OCI-M2 (cell line): Measurements from ENCODE around the gene DCTN2.
"Not testable (repeated sequence)": the region's sequence is repeated elsewhere in the genome, so short reads cannot be mapped to it uniquely, and the experiment has no call there.

Source experiments
- DNase-seq: peaks from one replicate; lab custom pipeline; 2025; ENCODE audit not compliant: unreplicated experiment; lab: John Stamatoyannopoulos, UW

The DCTN2 gene

DNA sequence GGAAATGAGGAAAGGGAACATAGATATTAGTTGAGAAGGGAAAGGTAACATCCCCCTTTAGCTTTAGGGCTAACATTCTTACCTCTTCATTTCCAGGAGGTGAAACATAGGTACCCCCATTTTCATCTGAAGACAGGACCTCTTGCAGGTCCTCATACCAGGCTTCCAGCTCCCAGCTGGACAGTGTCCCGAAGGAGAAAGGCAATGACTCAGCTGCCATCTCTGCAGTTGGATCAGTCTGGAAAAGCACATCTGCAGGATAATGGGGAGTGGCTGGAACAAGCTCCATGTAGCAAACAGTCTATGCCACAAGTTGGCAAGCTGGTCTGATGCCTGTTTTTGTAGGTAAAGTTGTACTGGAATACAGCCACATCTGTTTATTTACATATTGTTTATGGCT is 29.8 kb downstream of the DCTN2 start:
- no peak for DNase-seq

DNA sequence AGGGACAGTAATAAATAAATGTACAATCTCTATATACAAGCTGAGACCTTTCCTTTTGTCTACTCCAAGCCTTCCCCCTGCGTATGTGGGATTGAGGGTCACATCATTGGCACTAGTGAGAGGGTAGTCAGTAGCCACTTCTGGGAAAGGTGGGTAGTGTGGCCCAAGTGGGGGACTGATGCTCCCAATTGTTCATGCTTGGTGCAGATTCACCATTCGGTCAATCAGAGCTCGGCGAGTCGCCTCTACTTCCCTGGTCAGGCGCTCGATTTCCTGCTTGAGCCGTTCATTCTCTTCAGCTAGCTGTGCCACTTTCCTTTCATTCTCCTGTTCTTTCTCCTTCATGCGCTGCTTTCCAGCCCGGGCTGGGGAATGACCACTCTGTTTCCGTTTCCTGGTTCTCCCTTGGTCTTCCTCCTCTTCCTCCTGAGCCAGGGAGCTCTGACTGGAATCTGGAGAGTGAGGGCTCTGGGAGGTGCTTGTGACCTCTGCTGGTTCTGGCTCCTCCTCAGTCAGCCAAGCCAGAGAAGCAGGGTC is 30.3 kb downstream of the DCTN2 start:
- no peak for DNase-seq

DNA sequence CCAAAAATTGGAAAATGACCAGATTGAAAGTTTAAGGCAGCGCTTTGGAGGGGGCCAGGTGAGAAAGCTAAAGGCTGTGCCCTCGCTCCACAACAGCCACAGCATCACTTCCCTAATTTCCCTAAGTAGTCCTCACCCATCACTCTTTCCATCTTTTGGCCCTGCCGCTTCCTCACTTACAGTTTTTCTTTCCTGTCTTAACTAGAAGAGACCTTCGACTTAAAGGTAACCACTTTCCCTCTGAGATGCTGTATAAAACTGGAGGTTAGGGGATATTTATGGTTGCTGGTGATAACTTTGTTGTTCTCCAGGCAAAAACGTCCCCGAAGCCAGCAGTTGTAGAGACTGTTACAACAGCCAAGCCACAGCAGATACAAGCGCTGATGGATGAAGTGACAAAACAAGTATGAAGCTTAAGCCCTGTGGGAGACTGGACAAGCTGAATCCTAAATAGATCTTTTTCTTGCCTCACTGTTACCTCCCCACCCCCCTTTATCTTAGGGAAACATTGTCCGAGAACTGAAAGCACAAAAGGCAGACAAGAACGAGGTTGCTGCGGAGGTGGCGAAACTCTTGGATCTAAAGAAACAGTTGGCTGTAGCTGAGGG is 31.0 kb downstream of the DCTN2 start:
- no peak for DNase-seq

DNA sequence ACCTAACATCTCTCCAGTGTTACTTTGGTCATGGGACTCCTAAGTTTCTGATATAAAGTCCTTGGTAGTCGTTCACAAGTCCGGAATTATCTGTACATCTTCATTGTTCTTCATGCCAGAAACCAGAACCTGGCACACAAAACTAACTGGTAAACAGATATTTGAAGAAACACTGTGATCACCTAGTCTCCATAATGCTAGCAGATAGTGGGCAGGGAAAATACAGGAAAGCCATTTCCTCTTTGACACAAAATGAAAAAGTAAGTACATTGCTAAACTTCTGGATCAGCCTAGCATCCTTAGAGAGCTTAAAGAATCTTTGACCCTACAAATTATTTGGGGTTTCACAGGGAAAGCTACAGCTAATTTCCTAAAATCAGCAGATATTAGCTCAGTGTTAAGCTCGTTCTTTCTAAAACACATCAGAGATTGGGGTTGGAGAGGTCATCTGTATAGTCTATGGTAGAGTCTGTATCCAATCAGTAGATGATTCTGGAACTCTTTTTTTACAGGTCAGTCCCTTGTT is 31.5 kb downstream of the DCTN2 start:
- DNase-seq: no peak

DNA sequence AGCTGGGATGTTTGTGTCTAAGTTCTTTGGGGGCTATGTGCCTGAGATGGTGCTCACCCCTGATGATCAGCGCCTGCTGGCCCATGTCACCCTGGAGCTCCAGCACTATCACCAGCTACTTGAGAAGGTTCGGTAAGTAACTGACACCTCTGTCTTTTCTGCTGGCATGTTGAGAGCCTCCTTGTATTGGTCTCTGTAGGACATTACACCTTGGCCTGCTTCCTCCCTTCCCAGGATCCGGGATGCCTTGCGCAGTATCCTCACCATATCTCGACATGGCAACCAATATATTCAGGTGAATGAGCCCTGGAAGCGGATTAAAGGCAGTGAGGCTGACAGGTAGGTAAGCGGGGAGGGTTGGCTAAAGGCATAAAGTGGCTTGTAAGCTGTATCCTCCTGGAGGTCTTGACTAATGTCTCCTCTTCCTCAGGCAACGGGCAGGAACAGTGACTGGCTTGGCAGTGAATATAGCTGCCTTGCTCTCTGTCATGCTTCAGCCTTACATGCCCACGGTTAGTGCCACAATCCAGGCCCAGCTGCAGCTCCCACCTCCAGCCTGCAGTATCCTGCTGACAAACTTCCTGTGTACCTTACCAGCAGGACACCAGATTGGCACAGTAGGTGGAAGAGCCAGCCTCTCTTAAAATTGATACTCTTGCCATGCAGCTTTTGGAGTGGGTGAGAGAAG is 32.1 kb downstream of the DCTN2 start:
- no peak for DNase-seq

DNA sequence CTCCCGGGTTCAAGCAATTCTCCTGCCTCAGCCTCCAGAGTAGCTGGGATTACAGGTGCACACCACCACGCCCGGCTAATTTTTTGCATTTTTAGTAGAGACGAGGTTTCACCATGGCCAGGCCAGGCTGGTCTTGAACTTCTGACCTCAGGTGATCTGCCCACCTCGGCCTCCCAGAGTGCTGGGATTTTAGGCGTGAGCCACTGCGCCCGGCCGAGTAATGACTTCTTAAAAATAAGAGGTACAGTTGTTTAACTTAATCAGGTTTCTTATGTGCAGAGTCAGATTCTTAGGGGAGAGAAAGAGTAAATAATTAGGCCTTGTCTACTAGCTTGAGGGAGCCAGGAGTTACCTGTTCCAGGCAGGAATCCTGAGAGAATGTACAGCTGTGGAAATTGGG is 32.7 kb downstream of the DCTN2 start:
- DNase-seq: not testable (repeated sequence)

DNA sequence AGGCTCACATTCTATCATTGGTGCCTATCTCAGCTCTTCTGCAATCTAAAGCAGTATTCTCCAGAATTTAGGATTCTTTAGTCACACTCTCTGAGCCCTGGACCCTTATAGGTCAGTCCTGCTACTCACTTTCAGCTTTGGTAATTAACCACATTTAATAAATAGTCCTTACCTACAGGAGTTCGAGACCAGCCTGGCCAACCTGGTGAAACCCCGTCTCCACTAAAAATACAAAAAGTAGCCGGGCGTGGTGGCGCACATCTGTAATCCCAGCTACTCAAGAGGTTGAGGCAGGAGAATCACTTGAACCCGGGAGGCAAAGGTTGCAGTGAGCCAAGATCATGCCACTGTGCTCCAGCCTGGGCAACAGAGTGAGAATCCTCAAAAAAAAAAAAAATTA is 33.3 kb downstream of the DCTN2 start:
- DNase-seq: not testable (repeated sequence)

DNA sequence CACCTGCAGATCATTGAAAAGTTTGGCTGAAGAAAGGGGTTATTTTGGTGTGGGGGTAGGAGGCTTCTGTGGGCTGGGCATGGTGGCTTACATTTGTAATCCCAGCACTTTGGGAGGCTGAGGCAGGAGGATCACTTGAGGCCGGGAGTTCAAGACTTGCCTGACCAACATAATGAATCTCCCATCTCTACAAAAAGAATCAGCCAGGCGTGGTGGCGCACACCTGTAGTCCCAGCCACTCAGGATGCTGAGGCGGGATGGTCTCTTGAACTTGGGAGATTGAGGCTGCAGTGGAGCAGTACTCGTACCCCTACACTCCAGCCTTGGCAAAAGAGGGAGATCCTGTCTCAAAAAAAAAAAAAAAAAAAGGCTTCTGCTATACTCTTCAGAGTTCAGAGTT is 33.7 kb downstream of the DCTN2 start:
- DNase-seq: no peak

DNA sequence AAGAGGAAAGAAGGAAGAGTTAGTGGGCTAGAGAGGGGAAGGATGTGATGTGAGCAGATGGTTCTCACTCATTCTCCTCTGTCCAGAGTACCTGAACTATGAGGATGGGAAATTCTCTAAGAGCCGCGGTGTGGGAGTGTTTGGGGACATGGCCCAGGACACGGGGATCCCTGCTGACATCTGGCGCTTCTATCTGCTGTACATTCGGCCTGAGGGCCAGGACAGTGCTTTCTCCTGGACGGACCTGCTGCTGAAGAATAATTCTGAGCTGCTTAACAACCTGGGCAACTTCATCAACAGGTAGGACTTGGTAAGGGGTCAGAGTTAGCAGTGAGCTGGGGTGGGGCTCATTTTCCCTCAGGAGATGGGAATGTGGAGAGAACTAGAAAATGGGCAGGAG is 34.3 kb downstream of the DCTN2 start:
- DNase-seq: no peak

DNA sequence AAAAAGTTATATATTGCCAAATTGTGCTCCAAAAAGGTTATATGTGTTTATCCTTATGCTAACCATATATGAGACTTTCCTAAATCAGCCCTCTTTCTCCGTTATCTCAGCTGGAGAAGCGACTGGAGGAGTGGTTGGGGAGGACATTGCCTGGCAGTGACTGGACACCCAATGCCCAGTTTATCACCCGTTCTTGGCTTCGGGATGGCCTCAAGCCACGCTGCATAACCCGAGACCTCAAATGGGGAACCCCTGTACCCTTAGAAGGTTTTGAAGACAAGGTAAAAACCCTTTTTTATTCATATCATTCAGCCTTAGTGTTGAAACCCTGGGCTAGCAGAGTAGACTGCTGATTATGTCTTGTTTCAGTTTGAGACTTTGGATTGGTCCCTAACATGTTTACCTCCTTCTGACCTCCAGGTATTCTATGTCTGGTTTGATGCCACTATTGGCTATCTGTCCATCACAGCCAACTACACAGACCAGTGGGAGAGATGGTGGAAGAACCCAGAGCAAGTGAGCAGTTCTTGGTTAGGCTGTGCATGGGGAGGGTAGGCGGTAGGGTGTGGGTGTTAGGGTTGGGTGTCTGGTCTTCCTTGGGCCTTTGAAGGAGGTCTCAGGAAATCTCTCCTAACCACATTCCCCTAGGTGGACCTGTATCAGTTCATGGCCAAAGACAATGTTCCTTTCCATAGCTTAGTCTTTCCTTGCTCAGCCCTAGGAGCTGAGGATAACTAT is 35.2 kb downstream of the DCTN2 start:
- no peak for DNase-seq

DNA sequence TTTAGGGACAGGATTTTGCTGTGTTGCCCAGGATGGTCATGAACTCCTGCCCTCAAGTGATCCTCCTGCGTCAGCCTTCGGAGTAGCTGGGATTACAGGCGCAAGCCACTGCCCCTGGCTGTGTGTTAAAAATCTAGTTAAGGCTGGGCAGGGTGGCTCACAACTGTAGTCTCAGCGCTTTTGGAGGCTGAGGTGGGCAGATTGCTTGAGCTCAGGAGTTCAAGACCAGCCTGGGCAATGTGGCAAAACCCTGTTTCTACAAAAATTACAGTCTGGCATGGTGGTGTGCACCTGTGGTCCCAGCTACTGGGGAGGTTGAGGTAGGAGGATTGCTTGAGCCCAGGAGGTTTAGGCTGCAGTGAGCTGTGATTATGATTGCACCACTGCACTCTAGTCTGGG is 35.8 kb downstream of the DCTN2 start:
- DNase-seq: no peak

DNA sequence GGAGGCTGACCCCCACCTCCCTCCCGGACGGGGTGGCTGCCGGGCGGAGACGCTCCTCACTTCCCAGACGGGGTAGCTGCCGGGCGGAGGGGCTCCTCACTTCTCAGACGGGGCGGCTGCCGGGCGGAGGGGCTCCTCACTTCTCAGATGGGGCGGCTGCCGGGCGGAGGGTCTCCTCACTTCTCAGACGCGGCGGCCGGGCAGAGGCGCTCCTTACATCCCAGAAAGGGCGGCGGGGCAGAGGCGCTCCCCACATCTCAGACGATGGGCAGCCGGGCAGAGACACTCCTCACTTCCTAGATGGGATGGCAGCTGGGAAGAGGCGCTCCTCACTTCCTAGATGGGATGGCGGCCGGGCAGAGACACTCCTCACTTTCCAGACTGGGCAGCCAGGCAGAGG is 39.2 kb downstream of the DCTN2 start:
- DNase-seq: not testable (repeated sequence)

DNA sequence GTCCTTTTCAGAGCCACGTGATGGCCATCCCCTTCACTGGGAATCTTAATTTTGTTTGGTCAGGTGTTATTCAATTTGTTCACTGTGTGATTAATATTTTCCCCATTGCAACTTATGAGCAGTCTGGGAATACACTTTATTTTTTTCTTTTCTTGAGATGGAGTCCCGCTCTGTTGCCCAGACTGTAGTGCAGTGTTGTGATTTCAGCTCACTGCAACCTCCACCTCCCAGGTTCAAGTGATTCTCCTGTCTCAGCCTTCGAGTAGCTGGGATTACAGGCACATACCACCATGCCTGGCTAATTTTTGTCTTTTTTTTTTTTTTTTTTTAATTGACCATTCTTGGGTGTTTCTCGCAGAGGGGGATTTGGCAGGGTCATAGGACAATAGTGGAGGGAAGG is 40.5 kb downstream of the DCTN2 start:
- DNase-seq: not testable (repeated sequence)

DNA sequence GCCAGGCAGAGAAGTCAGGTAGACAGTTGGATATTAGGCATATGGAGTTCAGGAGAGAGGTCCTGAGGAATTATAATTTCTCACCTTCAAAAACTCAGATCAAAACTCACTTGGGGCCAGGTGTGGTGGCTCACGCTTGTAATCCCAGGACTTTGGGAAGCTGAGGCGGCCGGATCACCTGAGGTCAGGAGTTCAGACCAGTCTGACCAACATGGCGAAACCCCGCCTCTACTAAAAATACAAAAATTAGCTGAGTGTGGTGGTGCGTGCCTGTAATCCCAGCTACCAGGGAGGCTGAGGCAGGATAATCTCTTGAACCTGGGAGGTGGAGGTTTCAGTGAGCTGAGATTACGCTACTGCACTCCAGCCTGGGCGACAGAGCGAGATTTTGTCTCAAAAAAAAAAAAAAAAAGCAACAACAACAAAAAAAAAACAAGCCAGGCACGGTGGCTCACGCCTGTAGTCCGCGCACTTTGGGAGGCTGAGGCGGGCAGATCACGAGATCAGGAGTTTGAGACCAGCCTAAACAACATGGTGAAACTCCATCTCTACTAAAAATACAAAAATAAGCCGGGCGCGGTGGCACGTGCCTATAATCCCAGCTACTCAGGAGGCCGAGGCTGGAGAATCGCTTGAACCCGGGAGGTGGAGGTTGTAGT is 44.6 kb downstream of the DCTN2 start:
- not testable (repeated sequence) for DNase-seq

DNA sequence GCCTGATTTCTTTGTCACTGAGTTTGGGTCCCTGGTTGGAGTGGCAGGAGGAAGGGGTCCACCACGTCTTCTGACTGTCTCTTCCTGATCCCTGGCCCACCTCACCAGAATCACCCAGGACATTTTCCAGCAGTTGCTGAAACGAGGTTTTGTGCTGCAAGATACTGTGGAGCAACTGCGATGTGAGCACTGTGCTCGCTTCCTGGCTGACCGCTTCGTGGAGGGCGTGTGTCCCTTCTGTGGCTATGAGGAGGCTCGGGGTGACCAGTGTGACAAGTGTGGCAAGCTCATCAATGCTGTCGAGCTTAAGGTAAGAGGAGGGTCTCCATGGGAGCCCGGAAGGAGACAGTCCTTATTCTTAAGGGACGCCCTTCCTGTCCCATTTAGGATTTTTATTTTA is 46.8 kb downstream of the DCTN2 start:
- DNase-seq: no peak

DNA sequence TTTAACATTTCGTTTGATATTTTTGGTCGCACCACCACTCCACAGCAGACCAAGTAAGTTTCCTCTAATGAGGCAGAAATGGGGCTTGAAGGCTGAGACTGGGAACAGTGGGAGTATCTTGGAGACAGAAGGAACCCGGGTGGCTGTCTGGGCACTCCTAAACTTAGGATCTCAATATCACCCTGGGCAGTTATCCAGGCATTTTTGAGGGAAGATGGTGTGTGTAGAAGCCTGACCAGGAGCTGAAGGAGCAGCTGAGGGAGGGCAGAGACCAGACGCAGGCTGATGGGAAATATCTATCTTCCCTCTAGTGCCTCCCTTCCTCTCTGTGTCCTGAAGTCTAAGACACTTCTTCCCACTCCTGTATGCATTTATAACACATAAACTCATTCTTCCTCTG is 48.4 kb downstream of the DCTN2 start:
- no peak for DNase-seq

DNA sequence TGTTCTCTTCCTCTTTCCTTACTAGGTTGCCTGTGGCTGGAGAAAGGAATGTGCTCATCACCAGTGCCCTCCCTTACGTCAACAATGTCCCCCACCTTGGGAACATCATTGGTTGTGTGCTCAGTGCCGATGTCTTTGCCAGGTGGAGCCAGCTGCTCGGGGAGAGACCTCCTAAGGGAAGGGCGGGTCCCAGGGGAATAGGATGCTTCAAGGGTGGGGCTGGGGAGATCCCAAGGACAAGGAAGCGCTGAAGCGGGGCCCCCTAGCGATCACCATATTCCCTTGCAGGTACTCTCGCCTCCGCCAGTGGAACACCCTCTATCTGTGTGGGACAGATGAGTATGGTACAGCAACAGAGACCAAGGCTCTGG is 48.9 kb downstream of the DCTN2 start:
- no peak for DNase-seq

DNA sequence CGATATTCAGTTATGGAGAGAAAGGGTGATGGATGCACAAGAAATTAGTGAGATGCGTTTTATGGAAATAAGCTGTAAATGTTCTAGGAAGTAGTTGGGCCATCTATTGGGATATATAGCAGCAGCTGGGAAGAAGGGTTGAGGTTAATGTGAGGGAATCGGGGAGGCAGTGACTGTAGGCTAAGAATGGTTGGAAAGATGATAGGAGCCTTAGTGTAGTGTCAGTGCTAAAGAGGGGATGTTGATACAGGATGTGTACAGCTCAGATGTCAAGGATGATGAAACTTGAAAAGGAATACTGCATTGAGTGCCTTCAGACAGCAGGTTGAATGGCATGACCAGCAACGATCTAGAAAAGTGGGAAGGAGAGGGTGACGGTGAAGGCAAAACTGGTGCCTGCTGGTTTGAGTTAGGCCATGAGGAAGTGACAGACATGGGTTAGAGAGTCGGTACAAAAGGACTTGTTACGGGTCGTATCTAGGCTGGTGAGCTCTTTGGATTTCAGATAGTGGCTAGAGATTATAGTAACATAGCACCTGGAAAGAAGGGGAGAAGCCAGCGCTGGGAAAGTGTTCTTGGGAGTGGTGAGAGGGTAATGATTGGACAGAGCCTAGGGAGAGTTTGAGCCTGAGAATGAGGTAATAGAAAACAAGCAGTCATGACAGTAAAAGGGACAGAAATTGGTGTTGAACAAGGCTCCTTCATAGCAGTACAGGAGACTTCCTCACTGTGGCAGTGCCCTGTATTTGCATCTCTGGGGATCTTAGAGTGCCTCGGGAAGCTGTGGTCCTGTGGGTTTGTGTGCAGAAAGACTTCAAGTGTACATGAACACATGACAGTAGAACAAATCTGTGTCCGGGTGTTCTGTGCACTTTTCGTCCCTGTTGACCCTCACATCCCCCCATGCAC is 49.5 kb downstream of the DCTN2 start:
- DNase-seq: no peak

DNA sequence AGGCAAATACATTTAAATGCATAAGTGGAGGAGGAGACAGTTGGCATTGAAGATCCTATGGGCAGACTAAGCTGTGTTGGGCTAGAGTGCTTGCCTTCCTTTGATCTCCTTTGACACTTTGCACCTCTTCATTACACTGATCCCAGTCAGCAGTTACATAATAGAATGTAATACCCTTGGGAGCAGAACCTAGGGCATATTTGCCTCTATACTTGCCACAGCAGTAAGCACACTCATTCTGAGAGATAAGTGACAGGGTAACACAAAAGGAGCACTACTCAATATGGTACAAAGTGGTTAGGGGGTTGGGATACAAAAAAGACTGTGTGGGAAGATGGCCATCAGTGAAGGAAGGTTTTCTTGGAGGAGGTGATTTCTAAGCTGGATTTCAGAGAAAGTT is 50.2 kb downstream of the DCTN2 start:
- DNase-seq: no peak

DNA sequence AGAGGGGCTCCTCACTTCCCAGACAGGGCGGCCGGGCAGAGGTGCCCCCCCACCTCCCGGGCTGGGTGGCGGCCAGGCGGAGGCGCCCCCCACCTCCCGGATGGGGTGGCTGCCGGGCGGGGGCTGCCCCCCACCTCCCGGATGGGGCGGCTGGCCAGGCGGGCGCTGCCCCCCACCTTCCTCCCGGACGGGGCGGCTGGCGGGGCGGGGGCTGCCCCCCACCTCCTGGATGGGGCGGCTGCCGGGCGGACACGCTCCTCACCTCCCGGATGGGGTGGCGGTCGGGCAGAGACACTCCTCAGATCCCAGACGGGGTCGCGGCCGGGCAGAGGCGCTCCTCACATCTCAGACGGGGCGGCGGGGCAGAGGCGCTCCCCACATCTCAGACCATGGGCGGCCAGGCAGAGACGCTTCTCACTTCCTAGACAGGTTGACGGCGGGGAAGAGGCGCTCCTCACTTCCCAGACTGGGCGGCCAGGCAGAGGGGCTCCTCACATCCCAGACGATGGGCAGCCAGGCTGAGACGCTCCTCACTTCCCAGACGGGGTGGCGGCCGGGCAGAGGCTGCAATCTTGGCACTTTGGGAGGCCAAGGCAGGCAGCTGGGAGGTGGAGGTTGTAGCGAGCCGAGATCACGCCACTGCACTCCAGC is 51.8 kb downstream of the DCTN2 start:
- DNase-seq: not testable (repeated sequence)
